Loucy (cell line): Measurements from ENCODE around the gene SGF29.

Experiments
- CTCF ChIP-seq: fragments of 200-600 bp; sonication (generic); conservative IDR thresholded peaks from 2 replicates; pipeline ENCODE4 v1.5.1; 2014; ENCODE audit warnings: mild to moderate bottlenecking, antibody characterized with exemption, low read length
- EZH2phosphoT487 ChIP-seq: fragments of 200-600 bp; IDR thresholded peaks from 2 replicates; pipeline ENCODE4 v1.6.1; 2018; ENCODE audit warnings: antibody characterized with exemption, mild to moderate bottlenecking, moderate library complexity, borderline replicate concordance

GRCh38 chr16:28569968-28570752 is 16.4 kb downstream of the SGF29 start:
- TF ChIP-seq CTCF (no peak), EZH2phosphoT487 (no peak)
